Spleen (tissue), 11 donors: ENCODE results near the gene BAHCC1. TPM values are rescaled to one million over a fixed set of nuclear protein-coding genes. Genes with fewer than 3 reads are reported as not detected.
A peak's percentile ranks its signal among the peaks of the same experiment; 100 is the strongest.

Experiments used
- DNase-seq: peaks from one replicate; pipeline ENCODE4 v3.0.0-alpha.2; 2020
- H3K27ac ChIP-seq, 8 donors: fragments of 200-600 bp; sonication (generic) in 7 of 8; 1 replicate in 4 of 8; 2 replicates in 4 of 8; pipeline versions ENCODE4 v1.5.0 to v1.8.0; 2016 to 2021; ENCODE audit warnings: inconsistent platforms in 4 of 8, mild to moderate bottlenecking in 4 of 8, moderate library complexity in 1 of 8
- H3K27me3 ChIP-seq, 7 donors: fragments of 200-600 bp; sonication (generic) in 6 of 7; replicated peaks in 1 of 7; 1 replicate in 4 of 7; 2 replicates in 3 of 7; pipeline versions ENCODE4 v1.5.0 to v1.8.0; 2016 to 2021; ENCODE audit warnings: inconsistent platforms in 3 of 7, mild to moderate bottlenecking in 1 of 7
- H3K36me3 ChIP-seq, 6 donors: fragments of 200-600 bp; sonication (generic) in 5 of 6; 1 replicate in 4 of 6; 2 replicates in 2 of 6; pipeline versions ENCODE4 v1.5.0 to v1.8.0; 2016 to 2021; ENCODE audit warnings: inconsistent platforms in 2 of 6
- H3K4me1 ChIP-seq, 6 donors: fragments of 200-600 bp; sonication (generic) in 5 of 6; 1 replicate in 3 of 6; 2 replicates in 3 of 6; pipeline versions ENCODE4 v1.5.0 to v1.8.0; 2016 to 2021; ENCODE audit warnings: inconsistent platforms in 3 of 6
- H3K4me3 ChIP-seq, 8 donors: fragments of 200-600 bp; sonication (generic) in 7 of 8; 1 replicate in 4 of 8; 2 replicates in 4 of 8; pipeline versions ENCODE4 v1.5.0 to v1.8.0; 2016 to 2021; ENCODE audit warnings: inconsistent platforms in 4 of 8, mild to moderate bottlenecking in 4 of 8, moderate library complexity in 2 of 8
- H3K9me3 ChIP-seq, 8 donors: fragments of 200-600 bp; sonication (generic) in 7 of 8; 1 replicate in 4 of 8; 2 replicates in 4 of 8; pipeline versions ENCODE4 v1.5.0 to v1.8.0; 2016 to 2021; ENCODE audit warnings: inconsistent platforms in 4 of 8
- CTCF ChIP-seq, 11 experiments: fragments of 200-600 bp in 7 of 11; fragments of 450-650 bp in 4 of 11; sonication (generic) in 4 of 11; IDR thresholded peaks in 8 of 11; conservative IDR thresholded peaks in 3 of 11; 1 replicate in 7 of 11; 2 replicates in 4 of 11; pipeline versions ENCODE4 v1.4.0 to v1.8.0; 2016 to 2021; ENCODE audit warnings: antibody characterized with exemption in 11 of 11, inconsistent platforms in 4 of 11, mild to moderate bottlenecking in 1 of 11
- POLR2A ChIP-seq, 3 donors: fragments of 450-650 bp; IDR thresholded peaks; one replicate each; pipeline ENCODE4 v1.5.1; 2017; ENCODE audit warnings: antibody characterized with exemption in 3 of 3, mild to moderate bottlenecking in 1 of 3
- POLR2AphosphoS5 ChIP-seq, 3 donors: sonication (generic); formaldehyde crosslinking; IDR thresholded peaks; one replicate each; pipeline ENCODE4 v1.5.1; 2017; ENCODE audit warnings: antibody characterized with exemption in 3 of 3
- WGBS, 5 donors: extraction: QIAGEN DNeasy Blood & Tissue Kit in 3 of 5; methylation state at CpG; one replicate each; pipeline versions ENCODE4 v1.1.5 to v1.1.7; 2013 to 2018; 5-methylcytosine and 5-hydroxymethylcytosine counted together
- intact Hi-C: fragments of 100-400 bp; cut with DNase I; formaldehyde crosslinking; loops from one replicate; pipeline ENCODE4 v1.15.0; 2023; ENCODE audit warnings: low total_unique reads
- polyA plus RNA-seq, 3 donors: library from polyadenylated mRNA; stranded (reverse); fragments of 200-250 nt; gene quantifications; one replicate each; pipeline ENCODE4 v1.2.1, GENCODE V29; 2013
- total RNA-seq, 7 donors: library from RNA; depleted of rRNA in 3 of 7; stranded (reverse); fragments of >200 nt in 3 of 7; fragmentation: NEBNext Ultra II Directional in 4 of 7; extraction: Animal tissue kit (Norgen Biotek cat#: 25700) in 4 of 7; gene quantifications; one replicate each; pipeline versions ENCODE4 v1.1.0 to v1.2.1, GENCODE V29; 2016 to 2021
- donor health status: healthy with polysubstance abuse.
- donor health status: DM: no; HTN: no; CAD: no; lungs with moderate emphysema.
- donor health status: DM: no; HTN: no; CAD: no.
- donor health status: Bipolar disorder and iron deficiency.
- donor health status: healthy.
- donor health status: DM: no; HTN: no; CAD: no.
- donor health status: DM: yes; HTN: yes; CAD: no.

The BAHCC1 gene
- total and polyA plus RNA-seq, 10 donors, result 1.7 to 20.3 (median 12.4) TPM

GRCh38 chr17:81389585-81389984 lies 5.7 kb upstream of the BAHCC1 start:
- 65 to 79% (median 75%) methylated on average over 10 of the region's 10 CpGs for WGBS, 5 donors
- DNase-seq, result no peak
- no peaks in the 10 kb centered on the region for H3K36me3 ChIP-seq
- H3K4me1 ChIP-seq, result peaks cover 29 to 88% (median 74%) of the 10 kb centered on the region in 6 donors
- H3K27me3 ChIP-seq, result peaks cover 0 to 100% (median 53%) of the 10 kb centered on the region in 7 donors
- TF ChIP-seq CTCF (IDR thresholded peaks at IDR 0.05 in 8 of 11, conservative IDR thresholded peaks at IDR 0.05 in 3 of 11), result no peak
- no peak for TF ChIP-seq POLR2A (IDR thresholded peaks at IDR 0.05)
- no peak for TF ChIP-seq POLR2AphosphoS5 (IDR thresholded peaks at IDR 0.05)
- peak overlapping the region in 7 of 8 donors; percentile 82 to 95 (median 92) for H3K27ac ChIP-seq
- no peaks in the 10 kb centered on the region for H3K9me3 ChIP-seq
- intact Hi-C loops, result no loop called here
- no peak overlapping the region for H3K4me3 ChIP-seq

GRCh38 chr17:81390029-81390872 lies 5.0 kb upstream of the BAHCC1 start:
- Histone ChIP-seq H3K4me1 (peaks cover 36 to 95% (median 81%) of the 10 kb centered on the region in 6 donors), H3K4me3 (no peak overlapping the region), H3K27me3 (peaks cover 0 to 100% (median 54%) of the 10 kb centered on the region in 7 donors), H3K27ac (peak overlapping the region in 4 of 8 donors; percentile 90 to 95 (median 92)), H3K36me3 (no peaks in the 10 kb centered on the region), H3K9me3 (no peaks in the 10 kb centered on the region)
- intact Hi-C loops, result no loop called here
- no peak for DNase-seq
- 64 to 80% (median 76%) methylated on average over 12 to 17 of the region's 17 CpGs for WGBS, 5 donors
- TF ChIP-seq POLR2AphosphoS5 (IDR thresholded peaks at IDR 0.05) (no peak), CTCF (IDR thresholded peaks at IDR 0.05 in 8 of 11, conservative IDR thresholded peaks at IDR 0.05 in 3 of 11) (no peak), POLR2A (IDR thresholded peaks at IDR 0.05) (no peak)

- Histone ChIP-seq H3K9me3 (no peaks in the 10 kb centered on the region), H3K4me1 (peaks cover 38 to 99% (median 85%) of the 10 kb centered on the region in 6 donors), H3K36me3 (no peaks in the 10 kb centered on the region), H3K27ac (peak overlapping the region in 4 of 8 donors; percentile 92 to 95 (median 92)), H3K27me3 (peaks cover 0 to 100% (median 60%) of the 10 kb centered on the region in 7 donors), H3K4me3 (no peak overlapping the region)
- intact Hi-C loops, result no loop called here
- WGBS, 5 donors, result 92 to 95% (median 93%) methylated on average over 13 of the region's 13 CpGs
- DNase-seq, result no peak
- TF ChIP-seq CTCF (IDR thresholded peaks at IDR 0.05 in 8 of 11, conservative IDR thresholded peaks at IDR 0.05 in 3 of 11) (no peak), POLR2AphosphoS5 (IDR thresholded peaks at IDR 0.05) (no peak), POLR2A (IDR thresholded peaks at IDR 0.05) (no peak)
Measured at GRCh38 chr17:81390873-81391255, 4.4 kb upstream of the BAHCC1 start.

GRCh38 chr17:81391293-81391935 lies 3.8 kb upstream of the BAHCC1 start:
- H3K36me3 ChIP-seq, result no peaks in the 10 kb centered on the region
- H3K9me3 ChIP-seq, result no peaks in the 10 kb centered on the region
- peaks cover 0 to 100% (median 64%) of the 10 kb centered on the region in 7 donors for H3K27me3 ChIP-seq
- peaks cover 41 to 99% (median 85%) of the 10 kb centered on the region in 6 donors for H3K4me1 ChIP-seq
- peak overlapping the region in 7 of 8 donors; percentile 87 to 95 (median 92) for H3K27ac ChIP-seq
- TF ChIP-seq CTCF (IDR thresholded peaks at IDR 0.05 in 8 of 11, conservative IDR thresholded peaks at IDR 0.05 in 3 of 11) (no peak), POLR2A (IDR thresholded peaks at IDR 0.05) (no peak), POLR2AphosphoS5 (IDR thresholded peaks at IDR 0.05) (no peak)
- intact Hi-C loops, result no loop called here
- H3K4me3 ChIP-seq, result peak overlapping the region in 3 of 8 donors; percentile 61 to 79 (median 65)
- WGBS, 5 donors, result 61 to 74% (median 70%) methylated on average over 9 to 10 of the region's 10 CpGs
- no peak for DNase-seq
